HepG2 (cell line): ENCODE data around the gene RAPSN. TPM values are rescaled to one million over a fixed set of nuclear protein-coding genes. Genes with fewer than 3 reads are reported as not detected.

ENCODE experiments used
- CENPBD1 ChIP-seq: sonication (generic); formaldehyde crosslinking; IDR thresholded peaks from 2 replicates; pipeline ENCODE4 v1.8.0; 2022; ENCODE audit warnings: missing genetic modification reagents, low read depth, mild to moderate bottlenecking, borderline replicate concordance
- FLYWCH1 ChIP-seq: sonication (generic); formaldehyde crosslinking; IDR thresholded peaks from 2 replicates; pipeline ENCODE4 v1.8.1; 2023; ENCODE audit warnings: mild to moderate bottlenecking, missing genetic modification reagents
- FOXO1 ChIP-seq: sonication (generic); formaldehyde crosslinking; IDR thresholded peaks from 2 replicates; pipeline ENCODE4 v1.4.0; 2020; ENCODE audit warnings: missing genetic modification reagents
- HDAC6 ChIP-seq: fragments of 200-600 bp; sonication (generic); IDR thresholded peaks from 2 replicates; pipeline ENCODE4 v1.7.0; 2017; ENCODE audit warnings: mild to moderate bottlenecking, antibody characterized with exemption, low read length, low read depth
- HNF4A ChIP-seq: sonication (generic); formaldehyde crosslinking; IDR thresholded peaks from 2 replicates; pipeline ENCODE4 v1.4.0; 2020; ENCODE audit warnings: missing genetic modification reagents
- JARID2 ChIP-seq: sonication (generic); formaldehyde crosslinking; IDR thresholded peaks from 2 replicates; pipeline ENCODE4 v1.8.1; 2023; ENCODE audit warnings: missing genetic modification reagents, inconsistent platforms; ENCODE audit not compliant: insufficient replicate concordance
- MTF1 ChIP-seq: sonication (generic); formaldehyde crosslinking; IDR thresholded peaks from 2 replicates; pipeline ENCODE4 v1.5.0; 2020; ENCODE audit warnings: missing genetic modification reagents
- NCOA2 ChIP-seq: sonication (generic); formaldehyde crosslinking; IDR thresholded peaks from 2 replicates; pipeline ENCODE4 v1.8.0; 2022; ENCODE audit warnings: inconsistent platforms
- NR2C2 ChIP-seq: sonication (generic); formaldehyde crosslinking; IDR thresholded peaks from 2 replicates; pipeline ENCODE4 v1.4.0; 2020; ENCODE audit warnings: missing genetic modification reagents, mild to moderate bottlenecking, moderate library complexity, borderline replicate concordance
- POLR2A ChIP-seq, 2 experiments: IDR thresholded peaks; 2 replicates each; pipeline ENCODE4 v1.6.1; 2011; ENCODE audit warnings: low read depth in 2 of 2, low read length in 2 of 2, mild to moderate bottlenecking in 1 of 2, moderate library complexity in 1 of 2; ENCODE audit not compliant: insufficient read depth in 1 of 2
- REPIN1 ChIP-seq: sonication (generic); formaldehyde crosslinking; IDR thresholded peaks from 2 replicates; pipeline ENCODE4 v1.8.0; 2022; ENCODE audit warnings: missing genetic modification reagents, low read depth, mild to moderate bottlenecking, borderline replicate concordance
- RFXAP ChIP-seq: sonication (generic); formaldehyde crosslinking; IDR thresholded peaks from 2 replicates; pipeline ENCODE4 v1.4.0; 2020; ENCODE audit warnings: missing genetic modification reagents, borderline replicate concordance
- SOX13 ChIP-seq, 3 experiments: fragments of 450-650 bp in 1 of 3; sonication (generic) in 1 of 3; formaldehyde crosslinking in 1 of 3; IDR thresholded peaks in 2 of 3; conservative IDR thresholded peaks in 1 of 3; 2 replicates each; pipeline versions ENCODE4 v1.5.0 to v1.6.1; 2016 to 2020; ENCODE audit warnings: antibody characterized with exemption in 1 of 3, mild to moderate bottlenecking in 1 of 3, missing compliant biosample characterization in 1 of 3, missing genetic modification reagents in 1 of 3, moderate library complexity in 1 of 3
- ZNF382 ChIP-seq: sonication (generic); formaldehyde crosslinking; IDR thresholded peaks from 2 replicates; pipeline ENCODE4 v1.5.0; 2020; ENCODE audit warnings: missing genetic modification reagents, mild to moderate bottlenecking, borderline replicate concordance
- ZNF468 ChIP-seq: sonication (generic); formaldehyde crosslinking; IDR thresholded peaks from 2 replicates; pipeline ENCODE4 v1.8.0; 2022; ENCODE audit warnings: mild to moderate bottlenecking, moderate library complexity, missing genetic modification reagents
- ZNF543 ChIP-seq: sonication (generic); formaldehyde crosslinking; IDR thresholded peaks from 2 replicates; pipeline ENCODE4 v1.4.0; 2020; ENCODE audit warnings: mild to moderate bottlenecking, missing genetic modification reagents
- ZNF556 ChIP-seq: sonication (generic); formaldehyde crosslinking; IDR thresholded peaks from 2 replicates; pipeline ENCODE4 v1.4.0; 2020; ENCODE audit warnings: mild to moderate bottlenecking, missing genetic modification reagents, borderline replicate concordance
- ZNF724P ChIP-seq: sonication (generic); formaldehyde crosslinking; IDR thresholded peaks from 2 replicates; pipeline ENCODE4 v1.8.0; 2022; ENCODE audit warnings: missing genetic modification reagents, borderline replicate concordance
- ZNF737 ChIP-seq: sonication (generic); formaldehyde crosslinking; IDR thresholded peaks from 2 replicates; pipeline ENCODE4 v1.5.0; 2020; ENCODE audit warnings: missing genetic modification reagents, mild to moderate bottlenecking, borderline replicate concordance
- ZNF782 ChIP-seq: sonication (generic); formaldehyde crosslinking; IDR thresholded peaks from 2 replicates; pipeline ENCODE4 v1.4.0; 2020; ENCODE audit warnings: missing genetic modification reagents, mild to moderate bottlenecking, borderline replicate concordance
- polyA plus RNA-seq, 8 experiments: library from polyadenylated mRNA; depleted of rRNA in 3 of 8; stranded (reverse) in 7 of 8; unstranded in 1 of 8; fragments of >200 nt; fragmentation: Illumina TruSeq in 4 of 8; extraction: Trizol in 4 of 8; gene quantifications; 2 replicates each; pipeline versions ENCODE4 v1.2.1 to v1.2.3, GENCODE V29; 2011 to 2016; ENCODE audit warnings: low read depth in 4 of 8, missing spikeins in 1 of 8, mixed read lengths in 1 of 8; ENCODE audit not compliant: insufficient read depth in 1 of 8
- total RNA-seq, 5 experiments: library from RNA; depleted of rRNA; stranded (reverse); fragments of >200 nt; fragmentation: Illumina TruSeq; extraction: Trizol; gene quantifications; 2 replicates each; pipeline ENCODE4 v1.2.3, GENCODE V29; 2016; ENCODE audit warnings: low read depth in 1 of 5
- TF ChIP-seq, protein P1 (sequence below): IDR thresholded peaks from 2 replicates; pipeline ENCODE4 v1.4.0; 2020; ENCODE audit warnings: mild to moderate bottlenecking, missing genetic modification reagents
- TF ChIP-seq, protein P2 (sequence below): sonication (generic); formaldehyde crosslinking; IDR thresholded peaks from 2 replicates; pipeline ENCODE4 v1.8.0; 2022; ENCODE audit warnings: mild to moderate bottlenecking, missing genetic modification reagents, moderate library complexity
- TF ChIP-seq, protein P3 (sequence below): sonication (generic); formaldehyde crosslinking; IDR thresholded peaks from 2 replicates; pipeline ENCODE4 v1.8.0; 2022; ENCODE audit warnings: missing genetic modification reagents, mild to moderate bottlenecking, borderline replicate concordance

RAPSN gene
- total and polyA plus RNA-seq, 2 of the 13 experiments (the other 11 are each of a cell fraction or from before 2014, with no cell fraction given): 0.15 to 1.2 TPM

GRCh38 chr11:47437746-47438418 lies 11.1 kb downstream of the RAPSN start (continued):
- TF ChIP-seq HDAC6: no peak
- peak; percentile 56; the same call in 1 of the 2 replicates for TF ChIP-seq NCOA2 (CRISPR knock-in tag)
- peak; percentile 57 to 78 for TF ChIP-seq POLR2A (IDR thresholded peaks at IDR 0.05; ENCODE audit: insufficient read depth in 1 of 2, low read depth in 2 of 2, low read length in 2 of 2)
- TF ChIP-seq ZNF543: no peak
- TF ChIP-seq REPIN1 (CRISPR knock-in tag): 0 out of 2 replicates have a peak, but pooled peaks have one; percentile 16
- TF ChIP-seq CENPBD1 (CRISPR knock-in tag): no peak
- no peak for TF ChIP-seq NR2C2 (CRISPR knock-in tag)
- no peak for TF ChIP-seq ZNF724P (CRISPR knock-in tag)
- TF ChIP-seq ZNF468 (CRISPR knock-in tag): no peak
- TF ChIP-seq JARID2 (CRISPR knock-in tag): peak; percentile 23
- TF ChIP-seq SOX13 (IDR thresholded peaks at IDR 0.05): no peak
- TF ChIP-seq SOX13 (CRISPR knock-in tag; conservative IDR thresholded peaks at IDR 0.05 in 1 of 2, IDR thresholded peaks at IDR 0.05 in 1 of 2): peak in 1 of 2 experiments; percentile 49; a peak in 1 of 4 replicates
- no peak for TF ChIP-seq MTF1
- no peak for TF ChIP-seq FLYWCH1 (CRISPR knock-in tag)
- no peak for TF ChIP-seq ZNF382 (CRISPR knock-in tag)
- TF ChIP-seq, protein P1, sequence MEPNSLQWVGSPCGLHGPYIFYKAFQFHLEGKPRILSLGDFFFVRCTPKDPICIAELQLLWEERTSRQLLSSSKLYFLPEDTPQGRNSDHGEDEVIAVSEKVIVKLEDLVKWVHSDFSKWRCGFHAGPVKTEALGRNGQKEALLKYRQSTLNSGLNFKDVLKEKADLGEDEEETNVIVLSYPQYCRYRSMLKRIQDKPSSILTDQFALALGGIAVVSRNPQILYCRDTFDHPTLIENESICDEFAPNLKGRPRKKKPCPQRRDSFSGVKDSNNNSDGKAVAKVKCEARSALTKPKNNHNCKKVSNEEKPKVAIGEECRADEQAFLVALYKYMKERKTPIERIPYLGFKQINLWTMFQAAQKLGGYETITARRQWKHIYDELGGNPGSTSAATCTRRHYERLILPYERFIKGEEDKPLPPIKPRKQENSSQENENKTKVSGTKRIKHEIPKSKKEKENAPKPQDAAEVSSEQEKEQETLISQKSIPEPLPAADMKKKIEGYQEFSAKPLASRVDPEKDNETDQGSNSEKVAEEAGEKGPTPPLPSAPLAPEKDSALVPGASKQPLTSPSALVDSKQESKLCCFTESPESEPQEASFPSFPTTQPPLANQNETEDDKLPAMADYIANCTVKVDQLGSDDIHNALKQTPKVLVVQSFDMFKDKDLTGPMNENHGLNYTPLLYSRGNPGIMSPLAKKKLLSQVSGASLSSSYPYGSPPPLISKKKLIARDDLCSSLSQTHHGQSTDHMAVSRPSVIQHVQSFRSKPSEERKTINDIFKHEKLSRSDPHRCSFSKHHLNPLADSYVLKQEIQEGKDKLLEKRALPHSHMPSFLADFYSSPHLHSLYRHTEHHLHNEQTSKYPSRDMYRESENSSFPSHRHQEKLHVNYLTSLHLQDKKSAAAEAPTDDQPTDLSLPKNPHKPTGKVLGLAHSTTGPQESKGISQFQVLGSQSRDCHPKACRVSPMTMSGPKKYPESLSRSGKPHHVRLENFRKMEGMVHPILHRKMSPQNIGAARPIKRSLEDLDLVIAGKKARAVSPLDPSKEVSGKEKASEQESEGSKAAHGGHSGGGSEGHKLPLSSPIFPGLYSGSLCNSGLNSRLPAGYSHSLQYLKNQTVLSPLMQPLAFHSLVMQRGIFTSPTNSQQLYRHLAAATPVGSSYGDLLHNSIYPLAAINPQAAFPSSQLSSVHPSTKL (CRISPR knock-in tag): peak; percentile 58; the same call in 1 of the 2 replicates
- TF ChIP-seq, protein P2, sequence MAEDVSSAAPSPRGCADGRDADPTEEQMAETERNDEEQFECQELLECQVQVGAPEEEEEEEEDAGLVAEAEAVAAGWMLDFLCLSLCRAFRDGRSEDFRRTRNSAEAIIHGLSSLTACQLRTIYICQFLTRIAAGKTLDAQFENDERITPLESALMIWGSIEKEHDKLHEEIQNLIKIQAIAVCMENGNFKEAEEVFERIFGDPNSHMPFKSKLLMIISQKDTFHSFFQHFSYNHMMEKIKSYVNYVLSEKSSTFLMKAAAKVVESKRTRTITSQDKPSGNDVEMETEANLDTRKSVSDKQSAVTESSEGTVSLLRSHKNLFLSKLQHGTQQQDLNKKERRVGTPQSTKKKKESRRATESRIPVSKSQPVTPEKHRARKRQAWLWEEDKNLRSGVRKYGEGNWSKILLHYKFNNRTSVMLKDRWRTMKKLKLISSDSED (CRISPR knock-in tag): no peak
- TF ChIP-seq ZNF737 (CRISPR knock-in tag): no peak
- TF ChIP-seq FOXO1 (CRISPR knock-in tag): 0 out of 2 replicates have a peak, but pooled peaks have one; percentile 3
- TF ChIP-seq, protein P3, sequence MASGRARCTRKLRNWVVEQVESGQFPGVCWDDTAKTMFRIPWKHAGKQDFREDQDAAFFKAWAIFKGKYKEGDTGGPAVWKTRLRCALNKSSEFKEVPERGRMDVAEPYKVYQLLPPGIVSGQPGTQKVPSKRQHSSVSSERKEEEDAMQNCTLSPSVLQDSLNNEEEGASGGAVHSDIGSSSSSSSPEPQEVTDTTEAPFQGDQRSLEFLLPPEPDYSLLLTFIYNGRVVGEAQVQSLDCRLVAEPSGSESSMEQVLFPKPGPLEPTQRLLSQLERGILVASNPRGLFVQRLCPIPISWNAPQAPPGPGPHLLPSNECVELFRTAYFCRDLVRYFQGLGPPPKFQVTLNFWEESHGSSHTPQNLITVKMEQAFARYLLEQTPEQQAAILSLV (CRISPR knock-in tag): peak; percentile 56; the same call in 1 of the 2 replicates
- TF ChIP-seq RFXAP (CRISPR knock-in tag): no peak
- TF ChIP-seq HNF4A (CRISPR knock-in tag): peak; percentile 84
- peak; percentile 77; the same call in 1 of the 2 replicates for TF ChIP-seq ZNF782
- TF ChIP-seq ZNF556 (CRISPR knock-in tag): peak; percentile 14; the same call in 1 of the 2 replicates
